Inflammatory macrophage (primary cell): ENCODE data around the gene MYO15B.
"Not testable (repeated sequence)": the region's sequence is repeated elsewhere in the genome, so short reads cannot be mapped to it uniquely, and the experiment has no call there.

Experiments used
- DNase-seq, 2 donors: peaks; one replicate each; pipeline ENCODE4 v3.0.0-alpha.2; 2020 to 2022

MYO15B gene

GRCh38 chr17:75576661-75577060 is 10.9 kb upstream of the MYO15B start:
- DNase-seq: no peak

- peak; percentile 25 to 51 for DNase-seq
These were observed 6.4 kb upstream of the MYO15B start for GRCh38 chr17:75581121-75581725.

- DNase-seq: not testable (repeated sequence)
These were observed 4.4 kb upstream of the MYO15B start for GRCh38 chr17:75583197-75583596.

GRCh38 chr17:75584849-75585175 is 2.8 kb upstream of the MYO15B start:
- DNase-seq: no peak

- DNase-seq: no peak
These were observed 1.0 kb downstream of the MYO15B start for GRCh38 chr17:75588596-75589011.

- DNase-seq: peak; percentile 86 to 90
These were observed 1.7 kb downstream of the MYO15B start for GRCh38 chr17:75589012-75589918.

GRCh38 chr17:75589919-75590303 is 2.3 kb downstream of the MYO15B start:
- no peak for DNase-seq

GRCh38 chr17:75590314-75590761 is 2.7 kb downstream of the MYO15B start:
- no peak for DNase-seq

GRCh38 chr17:75590849-75591721 is 3.5 kb downstream of the MYO15B start:
- DNase-seq: no peak

GRCh38 chr17:75591722-75592302 is 4.2 kb downstream of the MYO15B start:
- DNase-seq: no peak

- no peak for DNase-seq
These were observed 4.9 kb downstream of the MYO15B start for GRCh38 chr17:75592348-75593020.

- not testable (repeated sequence) for DNase-seq
These were observed 5.8 kb downstream of the MYO15B start for GRCh38 chr17:75593430-75593829.

- no peak for DNase-seq
These were observed 7.1 kb downstream of the MYO15B start for GRCh38 chr17:75594499-75595283.

GRCh38 chr17:75595284-75595919 is 7.8 kb downstream of the MYO15B start:
- no peak for DNase-seq

- DNase-seq: no peak
These were observed 8.3 kb downstream of the MYO15B start for GRCh38 chr17:75595920-75596313.

- DNase-seq: no peak
These were observed 8.9 kb downstream of the MYO15B start for GRCh38 chr17:75596320-75597087.

- DNase-seq: peak; percentile 56 to 59
These were observed 13.7 kb downstream of the MYO15B start for GRCh38 chr17:75601057-75601987.

GRCh38 chr17:75602644-75603043 is 15.0 kb downstream of the MYO15B start:
- DNase-seq: no peak

- DNase-seq: no peak
These were observed 15.5 kb downstream of the MYO15B start for GRCh38 chr17:75603123-75603522.
